Measurements from ENCODE around the gene ECHDC1. TPM values are rescaled to one million over a fixed set of nuclear protein-coding genes. Genes with fewer than 3 reads are reported as not detected.

The ECHDC1 gene
- total RNA-seq, 1 experiment from 2014 or later, result 47.2 TPM

DNA sequence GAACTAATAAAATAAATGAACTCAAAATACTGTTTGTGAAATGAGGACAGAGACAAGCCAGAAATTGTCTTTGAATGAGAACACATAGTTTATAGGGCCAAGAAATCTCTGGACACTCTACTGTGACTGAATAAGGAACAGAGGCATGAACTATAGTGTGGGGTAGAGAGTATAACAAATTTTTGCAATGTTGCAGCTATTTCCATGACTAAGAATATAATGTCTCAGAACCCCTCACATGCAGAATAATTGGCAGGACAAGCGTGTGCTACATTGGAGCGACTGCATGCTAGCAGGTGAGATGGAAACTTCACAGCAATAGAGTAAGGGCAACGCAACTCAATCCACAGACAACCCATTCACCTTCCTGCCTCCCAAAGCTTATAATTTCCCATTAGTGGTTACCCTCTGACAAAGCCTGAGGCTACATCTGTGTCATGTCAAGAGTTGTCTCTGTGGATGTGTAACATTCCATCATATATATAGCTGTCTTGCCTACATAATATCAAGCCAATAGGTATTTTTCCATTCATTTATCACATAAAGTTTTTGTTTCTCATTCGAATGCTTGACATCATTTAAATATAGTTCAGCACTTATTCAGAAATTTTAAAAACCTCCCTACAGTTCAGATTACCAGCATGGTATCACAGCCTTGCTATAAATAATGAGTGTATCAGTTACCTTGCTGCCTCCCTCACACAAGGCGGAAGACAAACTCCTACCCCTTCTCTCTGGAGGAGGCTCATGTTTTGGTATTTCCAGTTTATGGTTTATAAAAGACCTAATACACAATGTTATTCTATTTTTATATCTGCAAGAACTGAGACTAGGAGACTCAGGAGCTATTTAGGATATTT is 47.9 kb upstream of the ECHDC1 start:
- no peak for DNase-seq (ENCODE audit: low read depth, low spot score)
- no peak overlapping the region for H3K4me3 ChIP-seq (replicated peaks in 1 of 2; ENCODE audit: low read depth in 1 of 2, low read length in 2 of 2)
- H3K9ac ChIP-seq (ENCODE audit: low read length), result no peak overlapping the region
- no peaks in the 10 kb centered on the region for H3K79me2 ChIP-seq (ENCODE audit: insufficient read depth, low read length)
- no peaks in the 10 kb centered on the region for H4K20me1 ChIP-seq (ENCODE audit: insufficient read depth)
- no peak overlapping the region for H3K4me2 ChIP-seq (ENCODE audit: low read length)
- no peak for TF ChIP-seq RAD21 (IDR thresholded peaks at IDR 0.05; ENCODE audit: low read depth)
- TF ChIP-seq EGR1 (IDR thresholded peaks at IDR 0.05; ENCODE audit: low read depth), result no peak
- TF ChIP-seq EZH2 (IDR thresholded peaks at IDR 0.05), result no peak
- no peak for TF ChIP-seq SRF (IDR thresholded peaks at IDR 0.05; ENCODE audit: low read depth)
- no peak for TF ChIP-seq POLR2A (IDR thresholded peaks at IDR 0.05; ENCODE audit: borderline replicate concordance, extremely low read depth, insufficient read depth, insufficient read length)
- no peak for TF ChIP-seq YY1 (IDR thresholded peaks at IDR 0.05; ENCODE audit: extremely low read depth, insufficient replicate concordance, low read depth, low read length)
- TF ChIP-seq REST (IDR thresholded peaks at IDR 0.05; ENCODE audit: low read depth), result no peak
- no peak for TF ChIP-seq CEBPB (IDR thresholded peaks at IDR 0.05; ENCODE audit: low read depth)
- TF ChIP-seq ZNF274 (IDR thresholded peaks at IDR 0.05; ENCODE audit: low read depth, low read length), result no peak
- no peak for TF ChIP-seq JUND (IDR thresholded peaks at IDR 0.05)
- no peak for TF ChIP-seq EZH2phosphoT487 (IDR thresholded peaks at IDR 0.05; ENCODE audit: borderline replicate concordance)
- no peak for TF ChIP-seq TCF7L2 (IDR thresholded peaks at IDR 0.05; ENCODE audit: borderline replicate concordance, extremely low read depth, insufficient read depth, insufficient read length)
- no peak for TF ChIP-seq SP1 (IDR thresholded peaks at IDR 0.05; ENCODE audit: low read depth)
- no peak for TF ChIP-seq MAX (IDR thresholded peaks at IDR 0.05)
- no peak for TF ChIP-seq ATF3 (IDR thresholded peaks at IDR 0.05)
- TF ChIP-seq CBX3 (IDR thresholded peaks at IDR 0.05; ENCODE audit: low read depth), result no peak
- TF ChIP-seq ELF1 (IDR thresholded peaks at IDR 0.05; ENCODE audit: borderline replicate concordance, low read depth), result no peak
- no peak for TF ChIP-seq ZFX (IDR thresholded peaks at IDR 0.05)
- no peak for TF ChIP-seq FOSL1 (IDR thresholded peaks at IDR 0.05; ENCODE audit: low read depth)
- H3K9me3 ChIP-seq (ENCODE audit: control insufficient read depth in 1 of 2, insufficient read depth in 1 of 2, low read depth in 1 of 2, low read length in 2 of 2), result no peaks in the 10 kb centered on the region
- no peaks in the 10 kb centered on the region for H3K4me1 ChIP-seq (ENCODE audit: control insufficient read depth in 1 of 2, insufficient read depth in 2 of 2, low read length in 2 of 2)
- BruUV-seq (replicated peaks), result no TSS peak
- H3K27me3 ChIP-seq (ENCODE audit: insufficient read depth, low read length), result no peaks in the 10 kb centered on the region
- H2AFZ ChIP-seq (ENCODE audit: low read depth, low read length, poor library complexity, severe bottlenecking), result no peak overlapping the region
- no peaks in the 10 kb centered on the region for H3K9me2 ChIP-seq (ENCODE audit: insufficient read depth)
- RAD21 ChIA-PET (ENCODE audit: low non-redundant PET in 1 of 2, low total read pairs in 2 of 2, uncharacterized antibody in 2 of 2, unreplicated experiment in 2 of 2), result no interaction called here
- H3K36me3 ChIP-seq (ENCODE audit: control insufficient read depth in 1 of 2, insufficient read depth in 2 of 2, low read length in 2 of 2), result no peaks in the 10 kb centered on the region
- no peak for ATAC-seq
- POLR2A ChIA-PET, result no interaction called here
- intact Hi-C loops (cut with micrococcal nuclease), result no loop called here
- CTCF ChIA-PET, result no interaction called here
- no peak overlapping the region for H3K27ac ChIP-seq (ENCODE audit: low read depth, low read length)

Data from HCT116 (cell line).